ENCODE measurements around the gene SP1.

SP1 gene

GRCh38 chr12:53462935-53463334, 83.0 kb downstream of the SP1 start:
- no peak for TF ChIP-seq CTCF (IDR thresholded peaks at IDR 0.05; ENCODE audit: extremely low read depth, insufficient read depth, missing control alignments)
- in situ Hi-C loops (cut with MboI; ENCODE audit: low pct_unique_long_range_greater_than_20kb, low sequenced_read_pairs, unreplicated experiment), result no loop called here
- no peak for DNase-seq (ENCODE audit: low spot score)

DNA sequence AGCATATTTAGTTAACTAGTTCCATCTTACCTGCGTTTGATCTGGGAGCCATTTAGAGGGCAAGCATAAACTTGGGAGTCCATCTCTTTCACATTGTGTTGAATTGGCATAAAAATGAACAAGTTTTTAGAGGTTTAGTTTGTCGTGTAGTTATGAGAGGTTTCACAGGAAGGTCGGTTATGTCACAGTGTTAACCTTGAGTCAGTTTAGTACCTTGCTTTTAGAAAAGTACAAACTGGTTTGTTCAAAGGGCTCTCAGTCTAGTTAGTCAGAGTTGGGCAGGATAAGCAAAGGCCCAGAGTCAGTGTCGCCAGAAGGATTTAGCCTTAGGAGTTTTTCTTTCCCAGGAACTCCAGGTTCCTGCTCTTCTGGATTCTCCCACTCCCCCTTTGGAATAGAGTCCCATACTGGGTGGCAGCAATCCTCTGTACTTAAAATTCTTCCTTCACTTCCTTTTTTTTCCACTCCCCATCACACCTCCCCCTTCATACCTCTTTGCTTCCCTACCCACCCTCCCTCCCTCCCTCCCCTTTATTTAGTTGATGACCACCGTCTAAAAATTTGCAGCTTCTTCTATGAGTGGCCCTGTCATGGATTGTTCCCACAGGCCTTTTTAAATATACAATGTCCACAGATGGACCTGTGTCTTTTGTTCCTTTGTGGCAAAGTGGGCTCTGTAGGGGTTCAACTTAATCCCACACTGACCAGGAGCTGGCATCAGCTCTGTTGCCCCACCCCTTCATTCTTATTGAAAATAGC, 84.0 kb downstream of the SP1 start:
- in situ Hi-C loops (cut with MboI; ENCODE audit: low pct_unique_long_range_greater_than_20kb, low sequenced_read_pairs, unreplicated experiment), result no loop called here
- TF ChIP-seq CTCF (IDR thresholded peaks at IDR 0.05; ENCODE audit: extremely low read depth, insufficient read depth, missing control alignments), result no peak
- DNase-seq (ENCODE audit: low spot score), result no peak

GRCh38 chr12:53464685-53465418, 84.9 kb downstream of the SP1 start:
- in situ Hi-C loops (cut with MboI; ENCODE audit: low pct_unique_long_range_greater_than_20kb, low sequenced_read_pairs, unreplicated experiment), result no loop called here
- DNase-seq (ENCODE audit: low spot score), result no peak
- no peak for TF ChIP-seq CTCF (IDR thresholded peaks at IDR 0.05; ENCODE audit: extremely low read depth, insufficient read depth, missing control alignments)

GRCh38 chr12:53465679-53466078, 85.7 kb downstream of the SP1 start:
- no peak for DNase-seq (ENCODE audit: low spot score)

More at GRCh38 chr12:53465679-53466078, 85.7 kb downstream of the SP1 start:
- in situ Hi-C loops (cut with MboI; ENCODE audit: low pct_unique_long_range_greater_than_20kb, low sequenced_read_pairs, unreplicated experiment), result no loop called here
- TF ChIP-seq CTCF (IDR thresholded peaks at IDR 0.05; ENCODE audit: extremely low read depth, insufficient read depth, missing control alignments), result no peak
